PC-9 (cell line): ENCODE data around the gene ASB10. TPM values are rescaled to one million over a fixed set of nuclear protein-coding genes. Genes with fewer than 3 reads are reported as not detected.

ENCODE experiments used
- BruUV-seq: library from RNA; stranded (reverse); fragments of 400-500 nt; replicated peaks from 2 replicates; lab custom pipeline; 2021; lab: Mats Ljungman, UMichigan
- CTCF ChIA-PET: fragments of 300-600 bp; sonication (Branson Sonifier 250); formaldehyde crosslinking; loops from one replicate; lab custom pipeline; 2022; ENCODE audit warnings: antibody characterized with exemption; lab: Charles Lee
- POLR2A ChIA-PET: fragments of 300-600 bp; sonication (Branson Sonifier 250); formaldehyde crosslinking; loops from one replicate; lab custom pipeline; 2022; ENCODE audit warnings: antibody characterized with exemption; ENCODE audit not compliant: unreplicated experiment; lab: Charles Lee
- DNase-seq, 2 experiments: peaks; one replicate each; pipeline versions ENCODE4 v3.0.0 to v3.0.0-alpha.2; 2015 to 2022; ENCODE audit warnings: mixed read lengths in 1 of 2
- H2AFZ ChIP-seq: fragments of 200-600 bp; sonication (generic); 2 replicates; pipeline ENCODE4 v1.8.1; 2017; ENCODE audit warnings: antibody characterized with exemption
- H3F3A ChIP-seq: fragments of 200-600 bp; sonication (generic); 2 replicates; pipeline ENCODE4 v1.8.1; 2017; ENCODE audit warnings: antibody characterized with exemption, mild to moderate bottlenecking, low read depth; ENCODE audit not compliant: insufficient read depth
- H3K27ac ChIP-seq: fragments of 200-600 bp; sonication (generic); 2 replicates; pipeline ENCODE4 v1.6.1; 2016; ENCODE audit warnings: mixed run types
- H3K27me3 ChIP-seq: fragments of 200-600 bp; sonication (generic); 2 replicates; pipeline ENCODE4 v1.6.1; 2016; ENCODE audit warnings: low read depth, mixed run types; ENCODE audit not compliant: insufficient read depth
- H3K36me3 ChIP-seq: fragments of 200-600 bp; sonication (generic); 2 replicates; pipeline ENCODE4 v1.6.1; 2016; ENCODE audit warnings: low read depth, mixed run types
- H3K4me1 ChIP-seq: fragments of 200-600 bp; sonication (generic); replicated peaks from 2 replicates; pipeline ENCODE4 v1.6.1; 2016; ENCODE audit warnings: mixed run types; ENCODE audit not compliant: insufficient read depth
- H3K4me2 ChIP-seq: fragments of 200-600 bp; sonication (generic); 2 replicates; pipeline ENCODE4 v1.6.1; 2017; ENCODE audit warnings: mixed run types
- H3K4me3 ChIP-seq: fragments of 200-600 bp; sonication (generic); 2 replicates; pipeline ENCODE4 v1.6.1; 2016; ENCODE audit warnings: mixed run types
- H3K79me2 ChIP-seq: fragments of 200-600 bp; sonication (generic); 2 replicates; pipeline ENCODE4 v1.6.1; 2017; ENCODE audit warnings: low read depth, mixed run types
- H3K9me2 ChIP-seq: fragments of 200-600 bp; sonication (generic); 2 replicates; pipeline ENCODE4 v1.8.1; 2017; ENCODE audit warnings: mild to moderate bottlenecking; ENCODE audit not compliant: insufficient read depth
- H3K9me3 ChIP-seq: fragments of 200-600 bp; sonication (generic); 2 replicates; pipeline ENCODE4 v1.8.1; 2016; ENCODE audit warnings: low read depth; ENCODE audit not compliant: insufficient read depth
- H4K20me1 ChIP-seq: fragments of 200-600 bp; sonication (generic); 2 replicates; pipeline ENCODE4 v1.8.1; 2017; ENCODE audit not compliant: insufficient read depth
- EZH2 ChIP-seq: fragments of 200-600 bp; sonication (generic); IDR thresholded peaks from 2 replicates; pipeline ENCODE4 v1.8.0; 2017; ENCODE audit warnings: antibody characterized with exemption, low read depth
- intact Hi-C: fragments of 100-400 bp; cut with micrococcal nuclease; formaldehyde crosslinking; loops from one replicate; pipeline ENCODE4 v1.10.0; 2022; ENCODE audit not compliant: unreplicated experiment
- total RNA-seq: library from RNA; stranded (reverse); gene quantifications from 2 replicates; pipeline ENCODE4 v1.2.3, GENCODE V29; 2021
- TF ChIP-seq, protein P1 (sequence below): fragments of 200-600 bp; sonication (generic); conservative IDR thresholded peaks from 2 replicates; pipeline ENCODE4 v1.6.1; 2017; ENCODE audit warnings: mixed run types, antibody characterized with exemption, mild to moderate bottlenecking, moderate library complexity

ASB10 gene
- total RNA-seq, 1 experiment from 2014 or later: not detected

DNA sequence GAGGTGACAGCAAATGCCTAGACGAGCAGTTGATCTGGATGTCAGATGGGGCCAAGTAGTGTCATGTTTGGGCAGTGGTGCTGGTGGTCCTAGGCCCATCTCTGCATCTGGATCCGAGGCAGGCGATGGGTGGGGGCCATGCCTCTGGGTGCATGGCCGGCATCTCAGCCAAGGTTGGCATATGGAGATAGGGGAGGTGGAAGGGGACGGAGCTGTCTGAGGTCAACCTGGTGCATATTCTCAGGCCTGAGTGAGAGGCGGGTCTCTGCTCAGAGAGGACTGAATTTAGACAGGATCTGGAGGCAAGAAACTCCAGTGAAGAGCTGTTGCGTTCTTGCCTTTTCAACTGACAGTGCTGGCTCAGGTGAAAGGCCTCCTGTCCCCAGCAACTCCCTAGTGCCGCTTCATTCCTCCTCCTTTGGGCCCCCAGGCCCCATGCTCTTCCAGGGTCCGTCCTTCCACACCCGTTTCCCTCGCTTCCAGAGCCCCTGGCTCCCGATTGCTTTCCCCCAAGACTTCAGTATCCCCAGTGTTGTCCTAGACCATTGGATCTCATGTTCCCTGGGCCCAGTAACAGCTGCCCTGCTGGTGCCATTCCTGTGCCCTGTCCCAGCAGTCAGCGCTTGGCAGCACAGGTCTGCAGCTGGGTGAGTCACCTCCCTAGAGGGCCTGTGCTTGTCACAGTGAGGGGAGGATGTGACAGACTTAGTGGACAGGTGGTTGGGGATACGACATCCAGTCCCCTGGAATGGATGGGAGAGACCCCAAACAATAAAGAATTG lies 52.1 kb downstream of the ASB10 start:
- no peak for DNase-seq
- Histone ChIP-seq H3K79me2 (no peaks in the 10 kb centered on the region), H3K4me3 (no peak overlapping the region), H4K20me1 (no peaks in the 10 kb centered on the region; the same call in 1 of the 2 replicates), H3K36me3 (no peaks in the 10 kb centered on the region), H3F3A (no peaks in the 10 kb centered on the region), H3K4me1 (no peaks in the 10 kb centered on the region), H3K9me2 (no peaks in the 10 kb centered on the region), H3K27me3 (no peaks in the 10 kb centered on the region), H3K9me3 (no peaks in the 10 kb centered on the region), H3K27ac (no peak overlapping the region), H3K4me2 (no peak overlapping the region), H2AFZ (no peak overlapping the region)
- POLR2A ChIA-PET: no interaction called here
- BruUV-seq: no TSS peak
- intact Hi-C loops: no loop called here
- TF ChIP-seq, protein P1, sequence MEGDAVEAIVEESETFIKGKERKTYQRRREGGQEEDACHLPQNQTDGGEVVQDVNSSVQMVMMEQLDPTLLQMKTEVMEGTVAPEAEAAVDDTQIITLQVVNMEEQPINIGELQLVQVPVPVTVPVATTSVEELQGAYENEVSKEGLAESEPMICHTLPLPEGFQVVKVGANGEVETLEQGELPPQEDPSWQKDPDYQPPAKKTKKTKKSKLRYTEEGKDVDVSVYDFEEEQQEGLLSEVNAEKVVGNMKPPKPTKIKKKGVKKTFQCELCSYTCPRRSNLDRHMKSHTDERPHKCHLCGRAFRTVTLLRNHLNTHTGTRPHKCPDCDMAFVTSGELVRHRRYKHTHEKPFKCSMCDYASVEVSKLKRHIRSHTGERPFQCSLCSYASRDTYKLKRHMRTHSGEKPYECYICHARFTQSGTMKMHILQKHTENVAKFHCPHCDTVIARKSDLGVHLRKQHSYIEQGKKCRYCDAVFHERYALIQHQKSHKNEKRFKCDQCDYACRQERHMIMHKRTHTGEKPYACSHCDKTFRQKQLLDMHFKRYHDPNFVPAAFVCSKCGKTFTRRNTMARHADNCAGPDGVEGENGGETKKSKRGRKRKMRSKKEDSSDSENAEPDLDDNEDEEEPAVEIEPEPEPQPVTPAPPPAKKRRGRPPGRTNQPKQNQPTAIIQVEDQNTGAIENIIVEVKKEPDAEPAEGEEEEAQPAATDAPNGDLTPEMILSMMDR: no peak
- no peak for TF ChIP-seq EZH2
- CTCF ChIA-PET: no interaction called here

DNA sequence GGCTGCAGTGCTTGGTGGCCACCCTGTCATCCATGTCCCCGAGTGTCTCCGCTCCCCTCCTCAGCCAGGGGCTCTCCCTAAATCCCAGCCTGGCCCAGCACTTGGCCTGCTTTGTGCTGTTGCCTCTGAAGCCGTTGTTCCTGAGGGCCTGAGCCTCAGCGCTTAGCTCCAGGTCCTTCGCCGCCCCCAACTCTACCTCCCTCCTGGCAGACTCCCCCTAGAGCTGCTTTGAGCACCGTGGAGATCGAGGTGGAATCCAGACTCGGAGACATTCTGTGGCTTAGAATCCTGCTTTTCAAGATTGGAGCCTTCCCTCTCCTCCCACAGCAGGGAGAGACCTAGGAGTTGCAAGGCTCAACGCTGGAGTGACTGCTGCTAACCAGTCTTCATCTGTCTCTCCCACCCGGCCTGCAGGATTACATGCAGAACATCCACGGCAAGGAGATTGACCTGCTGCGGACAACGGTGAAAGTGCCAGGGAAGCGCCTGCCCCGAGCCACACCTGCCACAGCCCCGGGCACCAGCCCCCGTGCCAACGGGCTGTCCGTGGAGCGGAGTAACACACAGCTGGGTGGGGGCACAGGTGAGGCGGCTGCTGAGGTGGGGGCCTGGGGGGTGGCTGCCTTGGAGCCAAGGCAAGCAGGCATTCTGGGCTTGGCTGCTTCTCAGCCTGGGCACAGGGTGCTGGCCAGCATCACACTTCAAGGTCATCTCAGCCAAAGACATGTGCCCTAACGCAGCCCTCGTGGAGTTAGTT lies 52.9 kb downstream of the ASB10 start:
- TF ChIP-seq EZH2: no peak
- TF ChIP-seq, protein P1: no peak
- intact Hi-C loops: no loop called here

DNA sequence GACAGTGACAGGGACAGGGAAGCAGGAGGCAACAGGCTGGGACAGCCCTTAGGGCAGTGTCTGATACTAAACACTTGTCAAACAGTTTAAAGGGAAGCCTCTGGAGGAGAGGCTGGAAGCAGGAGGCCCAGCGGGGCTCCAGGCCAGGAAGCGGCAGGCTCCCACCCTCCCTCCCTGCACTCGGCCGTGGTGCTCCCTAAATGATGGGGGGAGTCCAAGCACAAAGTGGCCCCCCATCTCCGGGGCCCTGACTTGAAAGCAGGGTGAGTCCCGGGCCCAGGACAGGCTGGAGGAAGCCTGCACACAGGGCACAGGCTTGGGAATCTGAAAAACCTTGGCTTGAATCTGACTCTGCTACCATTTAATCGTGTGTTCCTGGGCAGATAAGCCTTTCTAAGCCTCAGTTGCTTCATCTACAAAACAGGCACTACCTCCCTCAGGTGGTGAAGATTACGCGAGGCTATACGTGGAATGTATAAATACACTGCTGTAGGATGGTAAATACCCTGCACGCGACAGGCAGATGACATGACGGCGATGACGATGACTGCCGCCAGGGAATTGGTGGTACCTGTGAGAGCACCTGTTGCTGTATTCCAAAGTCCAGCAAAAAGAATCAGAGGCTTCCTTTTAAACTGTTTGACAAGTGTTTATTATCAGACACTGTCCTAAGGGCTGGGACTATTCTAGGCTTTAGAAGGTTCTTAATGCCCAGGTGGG lies 53.6 kb downstream of the ASB10 start:
- POLR2A ChIA-PET: no interaction called here

More for the DNA sequence above, 52.9 kb downstream of the ASB10 start:
- no peaks in the 10 kb centered on the region for H3K4me1 ChIP-seq
- DNase-seq: no peak
- no peak overlapping the region for H2AFZ ChIP-seq
- H3K36me3 ChIP-seq: no peaks in the 10 kb centered on the region
- no peaks in the 10 kb centered on the region for H3K9me2 ChIP-seq
- H3K9me3 ChIP-seq: no peaks in the 10 kb centered on the region
- H3K4me3 ChIP-seq: no peak overlapping the region
- H3K27me3 ChIP-seq: no peaks in the 10 kb centered on the region
- H3K79me2 ChIP-seq: no peaks in the 10 kb centered on the region
- no peaks in the 10 kb centered on the region; the same call in 1 of the 2 replicates for H4K20me1 ChIP-seq
- POLR2A ChIA-PET: no interaction called here
- no peaks in the 10 kb centered on the region for H3F3A ChIP-seq
- no peak overlapping the region for H3K4me2 ChIP-seq
- no peak overlapping the region for H3K27ac ChIP-seq
- CTCF ChIA-PET: no interaction called here
- BruUV-seq: no TSS peak

More for the DNA sequence above, 53.6 kb downstream of the ASB10 start:
- no peaks in the 10 kb centered on the region for H3K9me3 ChIP-seq
- no peaks in the 10 kb centered on the region for H3K9me2 ChIP-seq
- no peaks in the 10 kb centered on the region for H3K27me3 ChIP-seq
- H3K79me2 ChIP-seq: no peaks in the 10 kb centered on the region
- DNase-seq: no peak
- H3K4me2 ChIP-seq: no peak overlapping the region
- no peak overlapping the region for H3K27ac ChIP-seq
- TF ChIP-seq EZH2: no peak
- TF ChIP-seq, protein P1: no peak
- CTCF ChIA-PET: no interaction called here
- H3K4me3 ChIP-seq: no peak overlapping the region
- H4K20me1 ChIP-seq: no peaks in the 10 kb centered on the region; the same call in 1 of the 2 replicates
- no TSS peak for BruUV-seq
- no peaks in the 10 kb centered on the region for H3F3A ChIP-seq
- H3K4me1 ChIP-seq: no peaks in the 10 kb centered on the region
- H3K36me3 ChIP-seq: no peaks in the 10 kb centered on the region
- H2AFZ ChIP-seq: no peak overlapping the region
- intact Hi-C loops: no loop called here
